GM19455 (cell line): ENCODE data around the gene ARSI.
"Not testable (repeated sequence)": the region's sequence is repeated elsewhere in the genome, so short reads cannot be mapped to it uniquely, and the experiment has no call there.

Source experiments
- ATAC-seq: cut with Tn5 transposase; IDR thresholded peaks from one replicate; pipeline ENCODE4 v1.9.1; 2021; ENCODE audit not compliant: unreplicated experiment

Gene ARSI

GRCh38 chr5:150248946-150249345, 53.8 kb downstream of the ARSI start:
- no peak for ATAC-seq

GRCh38 chr5:150248493-150248892, 54.2 kb downstream of the ARSI start:
- not testable (repeated sequence) for ATAC-seq

GRCh38 chr5:150247726-150248125, 55.0 kb downstream of the ARSI start:
- ATAC-seq: no peak

GRCh38 chr5:150246835-150247234, 55.9 kb downstream of the ARSI start:
- no peak for ATAC-seq

- ATAC-seq: no peak
Observed at GRCh38 chr5:150246429-150246828, 56.3 kb downstream of the ARSI start.
